IMR-90 (cell line): Measurements from ENCODE around the gene SEC14L1. TPM values are rescaled to one million over a fixed set of nuclear protein-coding genes. Genes with fewer than 3 reads are reported as not detected.
"Not testable (repeated sequence)": the region's sequence is repeated elsewhere in the genome, so short reads cannot be mapped to it uniquely, and the experiment has no call there.

Source experiments
- ATAC-seq: fragments of 200-7000 bp; cut with Tn5 transposase; 2 replicates; pipeline ENCODE4 v1.9.1; 2020; ENCODE audit warnings: low read depth, mild to moderate bottlenecking, moderate library complexity
- BruUV-seq: library from RNA; stranded (reverse); fragments of 400-500 nt; replicated peaks from 2 replicates; lab custom pipeline; 2021; lab: Mats Ljungman, UMichigan
- CTCF ChIA-PET: fragments of 300-600 bp; formaldehyde crosslinking; extraction: SDS; loops from one replicate; lab custom pipeline; 2021; ENCODE audit warnings: antibody characterized with exemption; lab: Yijun Ruan, JAX
- POLR2A ChIA-PET: fragments of 300-600 bp; sonication (Branson Sonifier 250); formaldehyde crosslinking; loops from one replicate; lab custom pipeline; 2022; ENCODE audit warnings: antibody characterized with exemption; ENCODE audit not compliant: unreplicated experiment; lab: Charles Lee
- DNase-seq: peaks from one replicate; pipeline ENCODE4 v3.0.0; 2013
- H2AFZ ChIP-seq: replicated peaks from 2 replicates; pipeline ENCODE3; 2013; ENCODE audit warnings: low read length, mild to moderate bottlenecking; ENCODE audit not compliant: poor library complexity
- H2AK5ac ChIP-seq: 2 replicates; pipeline ENCODE4 v1.6.1; 2013; ENCODE audit warnings: low read depth, low read length, inconsistent platforms
- H2AK9ac ChIP-seq: replicated peaks from 2 replicates; pipeline ENCODE3; 2013; ENCODE audit warnings: mild to moderate bottlenecking, low read depth, low read length, moderate library complexity; ENCODE audit not compliant: poor library complexity
- H2BK120ac ChIP-seq: 2 replicates; pipeline ENCODE4 v1.6.1; 2013; ENCODE audit warnings: low read depth, low read length, inconsistent platforms
- H2BK15ac ChIP-seq: 3 replicates; pipeline ENCODE4 v1.6.1; 2013; ENCODE audit warnings: low read depth, low read length, inconsistent platforms
- H2BK20ac ChIP-seq: 2 replicates; pipeline ENCODE4 v1.6.1; 2013; ENCODE audit warnings: low read depth, mild to moderate bottlenecking, inconsistent platforms, low read length, moderate library complexity
- H2BK5ac ChIP-seq: 2 replicates; pipeline ENCODE4 v1.6.1; 2013; ENCODE audit warnings: mild to moderate bottlenecking, low read depth, low read length, inconsistent platforms; ENCODE audit not compliant: poor library complexity, severe bottlenecking
- H3K14ac ChIP-seq: replicated peaks from 2 replicates; pipeline ENCODE4 v1.6.1; 2013; ENCODE audit warnings: low read depth, low read length, inconsistent platforms
- H3K18ac ChIP-seq: 2 replicates; pipeline ENCODE4 v1.6.1; 2013; ENCODE audit warnings: low read depth, low read length, control low read depth
- H3K23ac ChIP-seq: 2 replicates; pipeline ENCODE4 v1.6.1; 2013; ENCODE audit warnings: low read depth, low read length, inconsistent platforms
- H3K27ac ChIP-seq: 2 replicates; pipeline ENCODE4 v1.5.1; 2013; ENCODE audit warnings: mild to moderate bottlenecking, control low read depth, low read length; ENCODE audit not compliant: insufficient read depth
- H3K27me3 ChIP-seq: 2 replicates; pipeline ENCODE4 v1.6.1; 2013; ENCODE audit warnings: low read length; ENCODE audit not compliant: control insufficient read depth, insufficient read depth
- H3K36me3 ChIP-seq: 2 replicates; pipeline ENCODE4 v1.6.1; 2013; ENCODE audit warnings: low read length, mixed read lengths; ENCODE audit not compliant: control insufficient read depth, insufficient read depth
- H3K4ac ChIP-seq: 2 replicates; pipeline ENCODE4 v1.6.1; 2013; ENCODE audit warnings: low read depth, low read length, inconsistent platforms
- H3K4me1 ChIP-seq: 2 replicates; pipeline ENCODE4 v1.6.1; 2013; ENCODE audit warnings: low read length, mixed read lengths; ENCODE audit not compliant: control insufficient read depth, insufficient read depth
- H3K4me2 ChIP-seq: 2 replicates; pipeline ENCODE4 v1.6.1; 2013; ENCODE audit warnings: low read depth, mild to moderate bottlenecking, control low read depth, low read length, moderate library complexity
- H3K4me3 ChIP-seq: 2 replicates; pipeline ENCODE4 v1.5.1; 2013; ENCODE audit warnings: low read depth, mild to moderate bottlenecking, control low read depth, low read length, moderate library complexity; ENCODE audit not compliant: insufficient read depth
- H3K56ac ChIP-seq: 2 replicates; pipeline ENCODE4 v1.6.1; 2013; ENCODE audit warnings: low read length, inconsistent platforms; ENCODE audit not compliant: insufficient read depth; ENCODE audit errors: extremely low read depth
- H3K79me1 ChIP-seq, 2 experiments: 2 replicates each; pipeline ENCODE4 v1.6.1; 2013; ENCODE audit warnings: low read length in 2 of 2, inconsistent platforms in 1 of 2, low read depth in 1 of 2
- H3K9ac ChIP-seq: 2 replicates; pipeline ENCODE4 v1.6.1; 2013; ENCODE audit warnings: low read depth, low read length, control low read depth
- H3K9me1 ChIP-seq: 2 replicates; pipeline ENCODE4 v1.6.1; 2013; ENCODE audit warnings: low read length, inconsistent platforms; ENCODE audit not compliant: insufficient read depth
- H3K9me3 ChIP-seq: 2 replicates; pipeline ENCODE4 v1.6.1; 2013; ENCODE audit warnings: low read length; ENCODE audit not compliant: control insufficient read depth, insufficient read depth
- H4K20me1 ChIP-seq: 2 replicates; pipeline ENCODE4 v1.6.1; 2013; ENCODE audit warnings: low read length, inconsistent platforms; ENCODE audit not compliant: insufficient read depth
- H4K5ac ChIP-seq: 2 replicates; pipeline ENCODE4 v1.6.1; 2013; ENCODE audit warnings: mild to moderate bottlenecking, low read depth, low read length, control low read depth
- H4K8ac ChIP-seq, 2 experiments: 2 replicates each; pipeline ENCODE4 v1.6.1; 2013; ENCODE audit warnings: low read depth in 2 of 2, low read length in 2 of 2, control low read depth in 1 of 2, inconsistent platforms in 1 of 2
- H4K91ac ChIP-seq: 2 replicates; pipeline ENCODE4 v1.6.1; 2013; ENCODE audit warnings: low read depth, low read length, inconsistent platforms; ENCODE audit not compliant: insufficient read depth
- WGBS, 2 experiments: methylation state at CpG; one replicate each; pipeline versions ENCODE4 v1.1.5 to v1.1.7; 2013; ENCODE audit warnings: missing lambda C conversion rate in 2 of 2; ENCODE audit not compliant: insufficient read length in 1 of 2; ENCODE audit errors: extremely low coverage in 2 of 2; 5-methylcytosine and 5-hydroxymethylcytosine counted together
- dilution Hi-C: fragments of 300-500 bp; cut with HindIII; formaldehyde crosslinking; loops from one replicate; pipeline ENCODE4 v1.14.3; 2018; ENCODE audit warnings: low sequenced_read_pairs; ENCODE audit not compliant: unreplicated experiment
- in situ Hi-C: fragments of 300-500 bp; cut with MboI; formaldehyde crosslinking; loops from 3 replicates; pipeline ENCODE4 v1.14.3; 2019; ENCODE audit warnings: low sequenced_read_pairs, inconsistent platforms, mixed read lengths
- intact Hi-C: fragments of 100-400 bp; cut with micrococcal nuclease; formaldehyde crosslinking; loops from 2 replicates; pipeline ENCODE4 v1.10.0; 2022
- polyA plus RNA-seq, 3 experiments: library from polyadenylated mRNA; depleted of rRNA; stranded (reverse); fragments of >200 nt; gene quantifications; 2 replicates each; pipeline ENCODE4 v1.2.3, GENCODE V29; 2012; ENCODE audit warnings: low replicate concordance in 1 of 3
- total RNA-seq: library from RNA; depleted of rRNA; stranded (reverse); fragments of >200 nt; gene quantifications from 2 replicates; pipeline ENCODE4 v1.2.3, GENCODE V29; 2012

SEC14L1 gene
- total and polyA plus RNA-seq, 2 of the 4 experiments (the other 2 are of a cell fraction) = 24.9 to 35.8 TPM

- POLR2A ChIA-PET, H3K27me3 ChIP-seq, H3K79me1 ChIP-seq, H3K18ac ChIP-seq, BruUV-seq, H3K9me3 ChIP-seq, H2AFZ ChIP-seq, H3K4me3 ChIP-seq, H4K5ac ChIP-seq, H4K20me1 ChIP-seq, in situ Hi-C loops, H2AK9ac ChIP-seq, intact Hi-C loops, ATAC-seq, H3K9ac ChIP-seq, CTCF ChIA-PET, H3K36me3 ChIP-seq, H3K4me2 ChIP-seq, dilution Hi-C loops, H3K56ac ChIP-seq: not testable (repeated sequence)
- Histone ChIP-seq H2AK5ac (peak overlapping the region; percentile 97; the same call in 1 of the 2 replicates), H4K8ac (peak overlapping the region; percentile 65 to 82; a peak in 3 of 4 replicates), H2BK120ac (peak overlapping the region; percentile 94), H3K14ac (peak overlapping the region; percentile 77), H4K91ac (peak overlapping the region; percentile 55; the same call in 1 of the 2 replicates), H3K9me1 (peaks cover 17% of the 10 kb centered on the region), H3K27ac (peak overlapping the region; percentile 28; the same call in 1 of the 2 replicates), H2BK5ac (peak overlapping the region; percentile 68), H2BK15ac (peak overlapping the region; percentile 65; the same call in 1 of the 3 replicates), H3K23ac (0 out of 2 replicates have a peak overlapping the region, but pooled peaks have one; percentile 31), H3K4ac (peak overlapping the region; percentile 86; the same call in 1 of the 2 replicates), H2BK20ac (peak overlapping the region; percentile 80), H3K4me1 (peaks cover 30% of the 10 kb centered on the region)
- WGBS, 2 experiments = no CpG with 5 or more reads among the region's 7 CpGs
- DNase-seq = peak; percentile 77
These were observed 111.5 kb downstream of the SEC14L1 start for GRCh38 chr17:77252306-77252705.
